ENCODE results near the gene EMC8. TPM values are rescaled to one million over a fixed set of nuclear protein-coding genes. Genes with fewer than 3 reads are reported as not detected.

The EMC8 gene
- total RNA-seq, 1 experiment from 2014 or later, result 62.7 TPM

- H3K36me3 ChIP-seq (ENCODE audit: insufficient read depth, low read length, poor library complexity, severe bottlenecking), result peaks cover 50% of the 10 kb centered on the region
- TF ChIP-seq EZH2 (IDR thresholded peaks at IDR 0.05; ENCODE audit: borderline replicate concordance, low read depth, low read length, poor library complexity, severe bottlenecking) (no peak), CTCF (conservative IDR thresholded peaks at IDR 0.05; ENCODE audit: low read depth, low read length) (no peak)
- CTCF ChIA-PET, result no interaction called here
- peaks cover 9% of the 10 kb centered on the region for H3K4me1 ChIP-seq (ENCODE audit: insufficient read depth, low read length, poor library complexity, severe bottlenecking)
- POLR2A ChIA-PET (ENCODE audit: low non-redundant PET), result no interaction called here
- no peaks in the 10 kb centered on the region for H3K9me3 ChIP-seq (ENCODE audit: low read depth, low read length, poor library complexity, severe bottlenecking)
- no peak for DNase-seq (ENCODE audit: low spot score)
- no peaks in the 10 kb centered on the region for H3K27me3 ChIP-seq (replicated peaks; ENCODE audit: insufficient read depth, low read depth, low read length, poor library complexity)
- H3K4me3 ChIP-seq (ENCODE audit: low read depth, low read length, poor library complexity, severe bottlenecking), result peak overlapping the region; percentile 100
- BruUV-seq (replicated peaks), result no TSS peak
- intact Hi-C loops (cut with micrococcal nuclease; ENCODE audit: unreplicated experiment), result no loop called here
- H3K27ac ChIP-seq (ENCODE audit: low read depth, low read length, poor library complexity, severe bottlenecking), result peak overlapping the region; percentile 96
These were observed 345 bp downstream of the EMC8 start for GRCh38 chr16:85798901-85799496.

- H3K4me3 ChIP-seq (ENCODE audit: low read depth, low read length, poor library complexity, severe bottlenecking), result peak overlapping the region; percentile 100
- no peaks in the 10 kb centered on the region for H3K27me3 ChIP-seq (replicated peaks; ENCODE audit: insufficient read depth, low read depth, low read length, poor library complexity)
- no peak for TF ChIP-seq CTCF (conservative IDR thresholded peaks at IDR 0.05; ENCODE audit: low read depth, low read length)
- no peak for TF ChIP-seq EZH2 (IDR thresholded peaks at IDR 0.05; ENCODE audit: borderline replicate concordance, low read depth, low read length, poor library complexity, severe bottlenecking)
- CTCF ChIA-PET, result no interaction called here
- intact Hi-C loops (cut with micrococcal nuclease; ENCODE audit: unreplicated experiment), result no loop called here
- DNase-seq (ENCODE audit: low spot score), result no peak
- H3K4me1 ChIP-seq (ENCODE audit: insufficient read depth, low read length, poor library complexity, severe bottlenecking), result peaks cover 9% of the 10 kb centered on the region
- no peaks in the 10 kb centered on the region for H3K9me3 ChIP-seq (ENCODE audit: low read depth, low read length, poor library complexity, severe bottlenecking)
- H3K27ac ChIP-seq (ENCODE audit: low read depth, low read length, poor library complexity, severe bottlenecking), result peak overlapping the region; percentile 96
- BruUV-seq (replicated peaks), result no TSS peak
- POLR2A ChIA-PET (ENCODE audit: low non-redundant PET), result no interaction called here
- H3K36me3 ChIP-seq (ENCODE audit: insufficient read depth, low read length, poor library complexity, severe bottlenecking), result peaks cover 44% of the 10 kb centered on the region
These were observed 1.0 kb downstream of the EMC8 start for GRCh38 chr16:85798283-85798776.

DNA sequence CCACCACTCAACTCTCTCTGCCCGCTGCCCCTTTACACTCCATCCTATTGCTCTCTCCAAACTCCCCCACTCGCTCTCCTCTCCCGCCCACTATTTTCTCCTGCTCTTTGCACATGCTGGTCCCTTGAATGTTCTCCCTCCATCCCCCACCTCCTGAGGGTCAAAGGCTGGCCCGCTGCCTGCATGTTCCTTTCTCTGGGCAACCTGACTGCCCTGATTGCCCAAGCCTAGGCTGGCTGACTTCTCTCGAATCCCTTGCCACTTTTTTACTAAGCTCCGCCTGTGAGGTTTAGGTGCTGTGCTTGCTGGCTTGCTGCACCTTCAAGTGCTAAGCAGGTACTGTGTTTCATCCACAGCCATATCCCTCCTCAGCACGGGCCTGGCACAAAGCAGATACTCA lies 2.7 kb downstream of the EMC8 start:
- intact Hi-C loops (cut with micrococcal nuclease; ENCODE audit: unreplicated experiment), result no loop called here
- H3K9me3 ChIP-seq (ENCODE audit: low read depth, low read length, poor library complexity, severe bottlenecking), result no peaks in the 10 kb centered on the region
- ChIA-PET CTCF (no interaction called here), POLR2A (ENCODE audit: low non-redundant PET) (no interaction called here)
- TF ChIP-seq CTCF (conservative IDR thresholded peaks at IDR 0.05; ENCODE audit: low read depth, low read length) (no peak), EZH2 (IDR thresholded peaks at IDR 0.05; ENCODE audit: borderline replicate concordance, low read depth, low read length, poor library complexity, severe bottlenecking) (no peak)
- peaks cover 9% of the 10 kb centered on the region for H3K4me1 ChIP-seq (ENCODE audit: insufficient read depth, low read length, poor library complexity, severe bottlenecking)
- peaks cover 40% of the 10 kb centered on the region for H3K36me3 ChIP-seq (ENCODE audit: insufficient read depth, low read length, poor library complexity, severe bottlenecking)
- no TSS peak for BruUV-seq (replicated peaks)
- no peak overlapping the region for H3K27ac ChIP-seq (ENCODE audit: low read depth, low read length, poor library complexity, severe bottlenecking)
- H3K4me3 ChIP-seq (ENCODE audit: low read depth, low read length, poor library complexity, severe bottlenecking), result no peak overlapping the region
- DNase-seq (ENCODE audit: low spot score), result no peak
- no peaks in the 10 kb centered on the region for H3K27me3 ChIP-seq (replicated peaks; ENCODE audit: insufficient read depth, low read depth, low read length, poor library complexity)
